HEK293 (cell line): ENCODE data around the gene FADS1.

Experiments used
- CTCF ChIA-PET: fragments of 350-600 bp; formaldehyde crosslinking; extraction: SDS; loops from one replicate; lab custom pipeline; 2021; ENCODE audit warnings: antibody characterized with exemption; lab: Yijun Ruan, JAX
- POLR2A ChIA-PET: fragments of 300-600 bp; formaldehyde crosslinking; extraction: SDS; loops from one replicate; lab custom pipeline; 2020; ENCODE audit warnings: antibody characterized with exemption, inconsistent platforms; lab: Yijun Ruan, JAX
- H3K27ac ChIP-seq: fragments of 200-500 bp; sonication (Bioruptor generic); 2 replicates; pipeline ENCODE4 v1.5.1; 2014; ENCODE audit warnings: low read depth, low read length, control low read depth, inconsistent platforms; ENCODE audit errors: extremely low read depth
- H3K36me3 ChIP-seq, 2 experiments: fragments of 200-500 bp in 1 of 2; sonication (Bioruptor generic) in 1 of 2; 1 replicate in 1 of 2; 2 replicates in 1 of 2; pipeline ENCODE4 v1.5.1; 2014 to 2017; ENCODE audit warnings: inconsistent platforms in 2 of 2, low read length in 2 of 2; ENCODE audit not compliant: control insufficient read depth in 2 of 2, insufficient read depth in 1 of 2
- H3K4me1 ChIP-seq: fragments of 200-500 bp; sonication (Bioruptor generic); 2 replicates; pipeline ENCODE4 v1.5.1; 2014; ENCODE audit warnings: mild to moderate bottlenecking, low read length, inconsistent platforms; ENCODE audit not compliant: control insufficient read depth, insufficient read depth
- H3K4me3 ChIP-seq: 2 replicates; pipeline ENCODE4 v1.5.1; 2011; ENCODE audit warnings: low read depth, mild to moderate bottlenecking, control low read depth, low read length, moderate library complexity
- H3K9me3 ChIP-seq: fragments of 200-500 bp; sonication (Bioruptor generic); 2 replicates; pipeline ENCODE4 v1.5.1; 2014; ENCODE audit warnings: low read depth, low read length, inconsistent platforms; ENCODE audit not compliant: control insufficient read depth, insufficient read depth
- EGR2 ChIP-seq: fragments of 450-650 bp; formaldehyde crosslinking; IDR thresholded peaks from 2 replicates; pipeline ENCODE4 v1.5.1; 2016; ENCODE audit warnings: low read depth, missing biosample characterization, missing genetic modification characterization
- HOXA7 ChIP-seq: sonication (generic); formaldehyde crosslinking; IDR thresholded peaks from 2 replicates; pipeline ENCODE4 v1.8.1; 2022; ENCODE audit warnings: missing genetic modification reagents, borderline replicate concordance
- MYNN ChIP-seq: fragments of 450-650 bp; formaldehyde crosslinking; IDR thresholded peaks from 2 replicates; pipeline ENCODE4 v1.5.1; 2016; ENCODE audit warnings: missing biosample characterization, missing genetic modification characterization, borderline replicate concordance
- PRDM1 ChIP-seq: fragments of 450-650 bp; formaldehyde crosslinking; IDR thresholded peaks from 2 replicates; pipeline ENCODE4; 2016; ENCODE audit warnings: missing biosample characterization, missing genetic modification characterization
- RBAK ChIP-seq: fragments of 450-650 bp; formaldehyde crosslinking; IDR thresholded peaks from 2 replicates; pipeline ENCODE4 v1.5.1; 2016; ENCODE audit warnings: missing biosample characterization, missing genetic modification characterization
- YY1 ChIP-seq: fragments of 450-650 bp; formaldehyde crosslinking; IDR thresholded peaks from 2 replicates; pipeline ENCODE4 v1.5.1; 2018; ENCODE audit warnings: missing biosample characterization, missing genetic modification characterization
- YY2 ChIP-seq: fragments of 450-650 bp; formaldehyde crosslinking; IDR thresholded peaks from 2 replicates; pipeline ENCODE4 v1.5.1; 2016; ENCODE audit warnings: missing biosample characterization, missing genetic modification characterization
- ZBTB1 ChIP-seq: fragments of 450-650 bp; formaldehyde crosslinking; IDR thresholded peaks from 2 replicates; pipeline ENCODE4 v1.5.1; 2016; ENCODE audit warnings: missing biosample characterization, missing genetic modification characterization
- ZBTB7A ChIP-seq: fragments of 450-650 bp; formaldehyde crosslinking; IDR thresholded peaks from 2 replicates; pipeline ENCODE4 v1.5.1; 2016; ENCODE audit warnings: low read depth, missing biosample characterization, missing genetic modification characterization
- ZFHX2 ChIP-seq: fragments of 450-650 bp; formaldehyde crosslinking; conservative IDR thresholded peaks from 2 replicates; pipeline ENCODE4 v1.5.1; 2016; ENCODE audit warnings: missing biosample characterization, missing genetic modification characterization
- ZIC2 ChIP-seq: fragments of 450-650 bp; formaldehyde crosslinking; IDR thresholded peaks from 2 replicates; pipeline ENCODE4 v1.5.1; 2016; ENCODE audit warnings: missing biosample characterization, missing genetic modification characterization
- ZNF132 ChIP-seq: fragments of 450-650 bp; formaldehyde crosslinking; IDR thresholded peaks from 2 replicates; pipeline ENCODE4 v1.5.1; 2017; ENCODE audit warnings: missing biosample characterization, missing genetic modification characterization, borderline replicate concordance
- ZNF214 ChIP-seq: fragments of 450-650 bp; formaldehyde crosslinking; IDR thresholded peaks from 2 replicates; pipeline ENCODE4 v1.5.1; 2017; ENCODE audit warnings: missing biosample characterization, mild to moderate bottlenecking, missing genetic modification characterization, borderline replicate concordance
- ZNF221 ChIP-seq: fragments of 450-650 bp; formaldehyde crosslinking; IDR thresholded peaks from 2 replicates; pipeline ENCODE4 v1.5.1; 2017; ENCODE audit warnings: missing biosample characterization, missing genetic modification characterization, borderline replicate concordance
- ZNF24 ChIP-seq: fragments of 450-650 bp; formaldehyde crosslinking; IDR thresholded peaks from 2 replicates; pipeline ENCODE4 v1.5.1; 2016; ENCODE audit warnings: missing biosample characterization, missing genetic modification characterization
- ZNF354C ChIP-seq: fragments of 450-650 bp; formaldehyde crosslinking; IDR thresholded peaks from 2 replicates; pipeline ENCODE4 v1.5.1; 2016; ENCODE audit warnings: missing biosample characterization, missing genetic modification characterization, low read depth, borderline replicate concordance
- ZNF654 ChIP-seq: fragments of 450-650 bp; formaldehyde crosslinking; IDR thresholded peaks from 2 replicates; pipeline ENCODE4 v1.5.1; 2016; ENCODE audit warnings: low read depth, missing biosample characterization, missing genetic modification characterization
- ZNF660 ChIP-seq: fragments of 450-650 bp; IDR thresholded peaks from 2 replicates; pipeline ENCODE4 v1.5.1; 2018; ENCODE audit warnings: missing biosample characterization, mild to moderate bottlenecking, missing genetic modification characterization
- ZNF76 ChIP-seq: fragments of 450-650 bp; formaldehyde crosslinking; IDR thresholded peaks from 2 replicates; pipeline ENCODE4; 2016; ENCODE audit warnings: low read depth, missing biosample characterization, missing genetic modification characterization, borderline replicate concordance
- ZSCAN16 ChIP-seq: fragments of 450-650 bp; formaldehyde crosslinking; IDR thresholded peaks from 2 replicates; pipeline ENCODE4 v1.5.1; 2016; ENCODE audit warnings: missing biosample characterization, missing genetic modification characterization
- TF ChIP-seq, protein P1 (sequence below): fragments of 450-650 bp; formaldehyde crosslinking; IDR thresholded peaks from 2 replicates; pipeline ENCODE4 v1.5.1; 2016; ENCODE audit warnings: missing biosample characterization, missing genetic modification characterization
- TF ChIP-seq, protein P2 (sequence below): fragments of 450-650 bp; formaldehyde crosslinking; IDR thresholded peaks from 2 replicates; pipeline ENCODE4 v1.5.1; 2016; ENCODE audit warnings: missing biosample characterization, missing genetic modification characterization
- TF ChIP-seq, protein P3 (sequence below): fragments of 450-650 bp; formaldehyde crosslinking; IDR thresholded peaks from 2 replicates; pipeline ENCODE4 v1.5.1; 2017; ENCODE audit warnings: missing biosample characterization, mild to moderate bottlenecking, missing genetic modification characterization, moderate library complexity
- TF ChIP-seq, protein P4 (sequence below): sonication (generic); formaldehyde crosslinking; IDR thresholded peaks from 2 replicates; pipeline ENCODE4 v1.8.1; 2022; ENCODE audit warnings: mild to moderate bottlenecking, moderate library complexity, missing genetic modification reagents
- TF ChIP-seq, protein P5 (sequence below): fragments of 450-650 bp; formaldehyde crosslinking; IDR thresholded peaks from 2 replicates; pipeline ENCODE4 v1.5.1; 2016; ENCODE audit warnings: missing biosample characterization, missing genetic modification characterization

The FADS1 gene

DNA sequence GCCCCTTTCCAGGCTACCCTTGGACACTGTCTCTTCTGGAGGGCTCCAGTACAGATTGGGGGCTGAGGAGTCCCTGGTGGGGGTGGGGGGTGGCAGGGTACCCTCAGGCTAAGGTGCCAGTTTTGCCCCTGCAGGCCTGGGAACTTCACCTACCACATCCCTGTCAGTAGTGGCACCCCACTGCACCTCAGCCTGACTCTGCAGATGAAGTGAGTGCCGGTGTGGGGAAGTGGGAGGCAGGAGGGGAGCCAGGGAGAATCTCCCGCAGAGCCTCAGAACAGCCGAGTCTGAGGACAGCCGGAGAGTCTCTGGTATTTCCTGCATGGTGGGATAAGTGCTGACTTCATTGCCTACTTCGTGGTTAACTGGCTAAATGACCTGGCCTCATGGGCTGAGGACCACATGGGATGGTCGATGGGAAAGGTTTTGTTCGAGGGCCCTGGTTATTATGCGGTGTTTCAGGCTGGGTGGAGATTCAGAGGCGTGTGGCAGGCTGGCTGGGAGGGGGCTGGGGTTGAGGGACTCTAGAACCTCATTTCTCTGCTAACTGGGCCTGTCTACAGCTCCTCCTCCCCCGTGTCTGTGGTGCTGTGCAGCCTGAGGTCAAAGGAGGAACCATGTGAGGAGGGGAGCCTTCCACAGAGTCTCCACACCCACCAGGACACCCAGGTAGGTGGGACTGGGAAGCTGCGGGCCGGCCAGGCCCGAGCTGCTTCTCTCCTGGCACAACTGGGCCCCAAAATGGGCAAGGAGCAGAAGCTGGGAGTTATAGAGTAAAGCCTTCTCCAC, 32.9 kb downstream of the FADS1 start:
- TF ChIP-seq ZSCAN16 (tag by site-specific recombination) (no peak), ZIC2 (tag by site-specific recombination) (peak; percentile 14; the same call in 1 of the 2 replicates)
- Histone ChIP-seq H3K27ac (no peak overlapping the region), H3K9me3 (no peaks in the 10 kb centered on the region), H3K4me1 (no peaks in the 10 kb centered on the region), H3K36me3 (peaks cover 0 to 66% of the 10 kb centered on the region in 2 experiments; a peak in 1 of 3 replicates), H3K4me3 (no peak overlapping the region)
- CTCF ChIA-PET = no interaction called here
- POLR2A ChIA-PET = no interaction called here

DNA sequence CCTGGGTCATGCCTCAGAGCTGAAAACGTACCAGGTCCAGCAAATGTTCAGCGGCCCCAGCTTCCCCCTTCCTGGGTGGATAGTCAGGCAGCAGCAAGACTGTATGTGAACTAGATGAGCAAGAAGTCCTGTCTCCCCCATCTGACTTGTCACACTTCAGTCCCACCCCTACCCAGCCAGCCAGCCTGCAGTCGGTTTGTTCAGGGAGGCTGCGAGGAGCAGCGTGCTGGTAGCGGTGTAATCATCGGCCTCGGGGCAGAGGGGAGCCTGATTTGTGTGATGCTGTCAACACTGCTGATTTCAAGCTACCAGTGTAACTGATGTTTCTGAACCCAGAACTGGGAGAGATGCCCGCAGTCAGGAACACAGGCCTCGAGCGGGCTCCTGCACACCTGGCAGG, 34.0 kb downstream of the FADS1 start:
- ChIA-PET CTCF (interaction anchor here (1.0 to 1.8 kb wide), 3 partner anchors 8 to 324 kb away, joined by 3 to 6 read pairs (median 4); no protein-coding TSS in a partner anchor), POLR2A (no interaction called here)
- H3K27ac ChIP-seq = no peak overlapping the region
- no peaks in the 10 kb centered on the region for H3K9me3 ChIP-seq
- peaks cover 0 to 61% of the 10 kb centered on the region in 2 experiments; a peak in 1 of 3 replicates for H3K36me3 ChIP-seq
- H3K4me1 ChIP-seq = no peaks in the 10 kb centered on the region
- no peak overlapping the region for H3K4me3 ChIP-seq
- TF ChIP-seq, protein P1, sequence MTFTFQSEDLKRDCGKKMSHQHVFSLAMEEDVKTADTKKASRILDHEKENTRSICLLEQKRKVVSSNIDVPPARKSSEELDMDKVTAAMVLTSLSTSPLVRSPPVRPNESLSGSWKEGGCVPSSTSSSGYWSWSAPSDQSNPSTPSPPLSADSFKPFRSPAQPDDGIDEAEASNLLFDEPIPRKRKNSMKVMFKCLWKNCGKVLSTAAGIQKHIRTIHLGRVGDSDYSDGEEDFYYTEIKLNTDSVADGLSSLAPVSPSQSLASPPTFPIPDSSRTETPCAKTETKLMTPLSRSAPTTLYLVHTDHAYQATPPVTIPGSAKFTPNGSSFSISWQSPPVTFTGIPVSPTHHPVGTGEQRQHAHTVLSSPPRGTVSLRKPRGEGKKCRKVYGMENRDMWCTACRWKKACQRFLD (tag by site-specific recombination) = no peak
- TF ChIP-seq ZBTB7A (tag by site-specific recombination) = no peak
- no peak for TF ChIP-seq ZNF76 (tag by site-specific recombination)
- no peak for TF ChIP-seq YY2
- no peak for TF ChIP-seq ZNF214 (tag by site-specific recombination)
- TF ChIP-seq, protein P2, sequence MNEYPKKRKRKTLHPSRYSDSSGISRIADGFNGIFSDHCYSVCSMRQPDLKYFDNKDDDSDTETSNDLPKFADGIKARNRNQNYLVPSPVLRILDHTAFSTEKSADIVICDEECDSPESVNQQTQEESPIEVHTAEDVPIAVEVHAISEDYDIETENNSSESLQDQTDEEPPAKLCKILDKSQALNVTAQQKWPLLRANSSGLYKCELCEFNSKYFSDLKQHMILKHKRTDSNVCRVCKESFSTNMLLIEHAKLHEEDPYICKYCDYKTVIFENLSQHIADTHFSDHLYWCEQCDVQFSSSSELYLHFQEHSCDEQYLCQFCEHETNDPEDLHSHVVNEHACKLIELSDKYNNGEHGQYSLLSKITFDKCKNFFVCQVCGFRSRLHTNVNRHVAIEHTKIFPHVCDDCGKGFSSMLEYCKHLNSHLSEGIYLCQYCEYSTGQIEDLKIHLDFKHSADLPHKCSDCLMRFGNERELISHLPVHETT (tag by site-specific recombination) = no peak
- no peak for TF ChIP-seq ZNF354C (tag by site-specific recombination)
- TF ChIP-seq, protein P3, sequence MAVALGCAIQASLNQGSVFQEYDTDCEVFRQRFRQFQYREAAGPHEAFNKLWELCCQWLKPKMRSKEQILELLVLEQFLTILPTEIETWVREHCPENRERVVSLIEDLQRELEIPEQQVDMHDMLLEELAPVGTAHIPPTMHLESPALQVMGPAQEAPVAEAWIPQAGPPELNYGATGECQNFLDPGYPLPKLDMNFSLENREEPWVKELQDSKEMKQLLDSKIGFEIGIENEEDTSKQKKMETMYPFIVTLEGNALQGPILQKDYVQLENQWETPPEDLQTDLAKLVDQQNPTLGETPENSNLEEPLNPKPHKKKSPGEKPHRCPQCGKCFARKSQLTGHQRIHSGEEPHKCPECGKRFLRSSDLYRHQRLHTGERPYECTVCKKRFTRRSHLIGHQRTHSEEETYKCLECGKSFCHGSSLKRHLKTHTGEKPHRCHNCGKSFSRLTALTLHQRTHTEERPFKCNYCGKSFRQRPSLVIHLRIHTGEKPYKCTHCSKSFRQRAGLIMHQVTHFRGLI = no peak
- no peak for TF ChIP-seq ZBTB1
- TF ChIP-seq ZNF221 (tag by site-specific recombination) = no peak
- TF ChIP-seq HOXA7 = no peak
- TF ChIP-seq, protein P4, sequence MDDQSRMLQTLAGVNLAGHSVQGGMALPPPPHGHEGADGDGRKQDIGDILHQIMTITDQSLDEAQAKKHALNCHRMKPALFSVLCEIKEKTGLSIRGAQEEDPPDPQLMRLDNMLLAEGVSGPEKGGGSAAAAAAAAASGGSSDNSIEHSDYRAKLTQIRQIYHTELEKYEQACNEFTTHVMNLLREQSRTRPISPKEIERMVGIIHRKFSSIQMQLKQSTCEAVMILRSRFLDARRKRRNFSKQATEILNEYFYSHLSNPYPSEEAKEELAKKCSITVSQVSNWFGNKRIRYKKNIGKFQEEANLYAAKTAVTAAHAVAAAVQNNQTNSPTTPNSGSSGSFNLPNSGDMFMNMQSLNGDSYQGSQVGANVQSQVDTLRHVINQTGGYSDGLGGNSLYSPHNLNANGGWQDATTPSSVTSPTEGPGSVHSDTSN (CRISPR knock-in tag) = no peak

DNA sequence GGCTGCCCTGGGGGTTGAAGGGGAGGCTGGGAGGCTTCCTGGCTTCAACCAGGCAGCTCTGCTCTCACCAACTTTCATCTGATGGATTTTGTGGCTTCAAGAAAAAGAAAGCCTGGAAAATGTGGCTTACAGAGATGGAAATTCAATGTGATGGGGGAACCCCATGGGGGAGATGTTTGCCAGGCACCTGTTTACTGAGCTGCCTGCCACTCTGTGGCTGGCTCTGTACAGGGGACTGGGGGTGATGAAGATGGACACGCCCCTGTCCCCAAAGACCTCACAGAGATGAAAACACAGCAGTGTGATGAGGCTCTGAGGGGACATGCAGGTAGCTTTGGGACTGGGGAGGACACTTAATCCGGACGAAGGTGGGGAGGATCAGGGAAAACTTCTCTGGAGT, 34.5 kb downstream of the FADS1 start:
- ChIA-PET POLR2A (interaction anchor here (0.6 kb wide), 1 partner anchor 15 kb away, joined by 9 read pairs; no protein-coding TSS in a partner anchor), CTCF (interaction anchor here (1.0 to 1.8 kb wide), 3 partner anchors 9 to 325 kb away, joined by 3 to 6 read pairs (median 4); no protein-coding TSS in a partner anchor)
- Histone ChIP-seq H3K4me1 (no peaks in the 10 kb centered on the region), H3K36me3 (peaks cover 0 to 56% of the 10 kb centered on the region in 2 experiments; a peak in 1 of 3 replicates), H3K27ac (no peak overlapping the region), H3K4me3 (no peak overlapping the region), H3K9me3 (no peaks in the 10 kb centered on the region)
- TF ChIP-seq ZNF660 (tag by site-specific recombination) = no peak
- TF ChIP-seq PRDM1 (tag by site-specific recombination) = no peak
- no peak for TF ChIP-seq YY1 (tag by site-specific recombination)
- TF ChIP-seq MYNN = no peak
- no peak for TF ChIP-seq EGR2 (tag by site-specific recombination)
- TF ChIP-seq ZNF654 (tag by site-specific recombination) = no peak
- TF ChIP-seq, protein P5, sequence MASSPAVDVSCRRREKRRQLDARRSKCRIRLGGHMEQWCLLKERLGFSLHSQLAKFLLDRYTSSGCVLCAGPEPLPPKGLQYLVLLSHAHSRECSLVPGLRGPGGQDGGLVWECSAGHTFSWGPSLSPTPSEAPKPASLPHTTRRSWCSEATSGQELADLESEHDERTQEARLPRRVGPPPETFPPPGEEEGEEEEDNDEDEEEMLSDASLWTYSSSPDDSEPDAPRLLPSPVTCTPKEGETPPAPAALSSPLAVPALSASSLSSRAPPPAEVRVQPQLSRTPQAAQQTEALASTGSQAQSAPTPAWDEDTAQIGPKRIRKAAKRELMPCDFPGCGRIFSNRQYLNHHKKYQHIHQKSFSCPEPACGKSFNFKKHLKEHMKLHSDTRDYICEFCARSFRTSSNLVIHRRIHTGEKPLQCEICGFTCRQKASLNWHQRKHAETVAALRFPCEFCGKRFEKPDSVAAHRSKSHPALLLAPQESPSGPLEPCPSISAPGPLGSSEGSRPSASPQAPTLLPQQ (tag by site-specific recombination) = no peak
- TF ChIP-seq ZFHX2 = no peak
- no peak for TF ChIP-seq RBAK (tag by site-specific recombination)
- no peak for TF ChIP-seq ZNF24 (tag by site-specific recombination)
- no peak for TF ChIP-seq ZNF132 (tag by site-specific recombination)
